Stimulated activated naive CD4-positive, alpha-beta T cell treated with Interleukin-2 at 50 U/mL for 16 hours (primary cell): Measurements from ENCODE around the gene ILRUN.
"Not testable (repeated sequence)": the region's sequence is repeated elsewhere in the genome, so short reads cannot be mapped to it uniquely, and the experiment has no call there.

ENCODE experiments used
- DNase-seq: peaks from one replicate; lab custom pipeline; 2025; lab: John Stamatoyannopoulos, UW

Gene ILRUN

GRCh38 chr6:34697544-34697836, 923 bp upstream of the ILRUN start:
- DNase-seq: no peak

DNA sequence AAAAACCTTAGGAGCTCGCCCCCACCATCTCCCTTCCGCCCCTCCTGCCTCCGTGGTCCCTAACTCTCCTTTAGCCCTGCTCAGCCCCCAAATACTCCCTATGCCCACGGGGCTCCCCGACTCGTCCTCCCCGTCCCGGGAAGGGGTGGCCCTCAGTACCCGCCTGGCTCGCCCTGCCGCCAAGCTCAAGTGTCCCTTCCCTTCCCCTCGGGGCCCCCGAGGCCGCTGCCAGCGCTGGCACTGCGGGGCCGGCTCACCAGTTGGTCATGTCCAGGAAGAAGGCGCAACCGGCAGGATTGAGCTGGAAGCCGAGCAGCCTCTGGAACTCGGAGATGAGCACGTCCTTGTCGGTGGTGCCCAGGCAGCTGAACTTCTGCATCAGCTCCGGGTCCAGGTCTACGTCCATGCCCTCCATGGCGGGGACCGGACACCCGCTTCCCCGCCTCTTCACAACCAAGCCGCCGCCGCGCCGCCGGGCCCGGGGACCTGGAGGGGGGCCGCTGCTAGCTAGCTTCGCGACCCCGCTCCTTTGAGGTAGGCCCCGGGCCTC, 303 bp downstream of the ILRUN start:
- DNase-seq: no peak

DNA sequence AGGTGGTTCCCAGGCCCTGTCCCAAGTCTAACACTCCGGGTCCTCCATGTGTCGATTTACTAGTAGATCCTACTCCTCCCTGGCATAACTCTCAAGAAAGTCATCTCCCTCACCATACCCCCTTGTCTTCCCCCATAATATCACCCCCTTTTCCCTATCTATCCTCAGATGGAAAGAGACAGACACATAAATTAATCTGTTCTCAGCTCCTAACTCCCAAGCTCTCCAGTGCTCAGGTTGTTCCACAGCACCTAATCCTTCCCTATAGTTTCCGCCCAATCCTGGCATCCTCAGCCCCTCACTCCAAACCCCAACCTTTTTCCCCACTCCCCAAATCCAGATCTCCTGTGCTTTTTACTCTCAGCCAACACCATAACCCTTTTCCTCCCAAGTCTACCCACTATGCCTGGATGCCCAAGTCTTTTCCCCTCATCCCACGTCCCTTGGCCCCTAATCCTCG, 808 bp downstream of the ILRUN start:
- no peak for DNase-seq

DNA sequence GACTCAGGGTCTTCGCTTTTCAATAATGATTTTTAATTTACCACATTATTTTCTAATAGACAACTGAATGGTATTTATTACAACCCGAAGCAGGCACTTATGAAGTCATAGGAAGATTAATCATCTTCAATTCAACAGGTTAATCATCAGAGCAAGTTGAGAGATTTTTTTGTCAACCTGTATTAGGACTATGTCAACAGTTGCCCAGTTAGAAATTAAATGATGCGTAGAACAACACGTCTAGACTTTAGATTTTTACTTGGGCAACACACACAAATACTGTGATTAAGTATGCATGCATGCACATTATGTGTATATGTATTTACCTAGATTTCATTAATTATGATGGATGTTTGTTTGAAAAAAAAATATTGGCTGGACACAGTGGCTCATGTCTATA, 4.3 kb downstream of the ILRUN start:
- no peak for DNase-seq

DNA sequence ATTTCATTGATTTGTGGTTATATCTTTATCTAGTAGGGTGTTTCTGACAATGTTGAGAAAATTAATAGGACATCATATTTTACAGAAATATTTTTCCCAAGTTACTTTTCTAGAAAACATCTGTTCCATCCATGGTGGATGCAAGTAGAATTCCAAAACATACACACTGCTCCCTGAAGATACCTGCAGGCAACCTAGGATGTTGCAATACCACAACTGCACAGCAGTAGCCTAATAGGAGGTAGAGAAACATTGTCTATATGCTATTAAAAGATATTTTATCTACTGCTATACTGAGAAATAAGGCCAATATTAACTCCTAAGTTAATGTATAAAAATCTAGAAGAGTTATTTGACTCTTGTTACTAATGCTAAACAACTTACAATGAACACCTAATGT, 6.8 kb downstream of the ILRUN start:
- no peak for DNase-seq

GRCh38 chr6:34688956-34689355, 7.6 kb downstream of the ILRUN start:
- no peak for DNase-seq

- DNase-seq: no peak
These were observed 11.6 kb downstream of the ILRUN start for GRCh38 chr6:34684919-34685318.

- no peak for DNase-seq
These were observed 12.2 kb downstream of the ILRUN start for GRCh38 chr6:34684364-34684763.

GRCh38 chr6:34680802-34681515, 15.6 kb downstream of the ILRUN start:
- DNase-seq: no peak

- DNase-seq: not testable (repeated sequence)
These were observed 16.3 kb downstream of the ILRUN start for GRCh38 chr6:34680313-34680712.

DNA sequence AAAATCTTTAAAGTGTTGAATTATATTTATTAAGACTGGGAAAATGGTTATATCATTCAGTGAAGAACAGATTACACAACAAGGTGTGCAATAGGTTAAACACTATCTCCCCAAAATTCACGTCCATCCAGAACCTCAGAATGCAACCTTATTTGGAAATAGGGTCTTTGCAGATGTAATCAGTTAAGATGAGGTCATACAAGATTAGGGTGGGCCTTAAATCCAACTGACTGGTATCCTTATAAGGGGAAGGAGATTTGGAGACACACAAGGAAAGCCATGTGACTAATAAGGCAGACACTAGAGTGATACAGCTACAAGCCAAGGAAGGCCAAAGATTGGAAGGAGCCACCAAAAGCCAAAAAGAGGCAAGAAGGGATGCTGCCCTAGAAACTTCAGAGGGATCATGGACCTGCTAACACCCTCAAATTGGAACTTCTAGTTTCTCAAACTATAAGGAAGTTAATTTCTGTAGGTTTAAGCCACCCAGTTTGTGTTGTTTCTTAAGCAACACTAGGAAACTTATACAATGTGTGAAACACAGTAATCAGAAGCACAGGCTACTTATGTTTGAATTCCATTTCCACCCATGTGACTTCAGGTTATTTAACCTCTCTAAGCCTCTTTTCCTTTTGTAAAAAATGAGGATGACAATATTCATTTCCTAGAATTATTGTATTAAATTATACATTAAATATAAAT, 16.9 kb downstream of the ILRUN start:
- DNase-seq: no peak

- DNase-seq: no peak
These were observed 20.4 kb downstream of the ILRUN start for GRCh38 chr6:34676140-34676539.

DNA sequence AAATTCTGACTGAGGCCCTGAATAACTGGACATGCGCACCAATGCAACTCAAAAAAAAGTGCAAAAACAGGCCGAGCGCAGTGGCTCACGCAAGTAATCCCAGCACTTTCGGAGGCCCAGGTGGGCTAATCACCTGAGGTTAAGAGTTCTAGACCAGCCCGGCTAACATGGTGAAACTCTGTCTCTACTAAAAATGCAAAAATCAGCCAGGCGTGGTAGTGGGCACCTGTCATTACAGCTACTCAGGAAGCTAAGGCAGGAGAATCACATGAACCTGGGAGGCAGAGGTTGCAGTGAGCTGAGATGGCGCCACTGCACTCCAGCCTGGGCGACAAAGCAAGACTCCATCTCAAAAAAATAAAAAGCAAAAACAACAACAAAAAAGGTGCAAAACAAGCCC, 21.6 kb downstream of the ILRUN start:
- not testable (repeated sequence) for DNase-seq

DNA sequence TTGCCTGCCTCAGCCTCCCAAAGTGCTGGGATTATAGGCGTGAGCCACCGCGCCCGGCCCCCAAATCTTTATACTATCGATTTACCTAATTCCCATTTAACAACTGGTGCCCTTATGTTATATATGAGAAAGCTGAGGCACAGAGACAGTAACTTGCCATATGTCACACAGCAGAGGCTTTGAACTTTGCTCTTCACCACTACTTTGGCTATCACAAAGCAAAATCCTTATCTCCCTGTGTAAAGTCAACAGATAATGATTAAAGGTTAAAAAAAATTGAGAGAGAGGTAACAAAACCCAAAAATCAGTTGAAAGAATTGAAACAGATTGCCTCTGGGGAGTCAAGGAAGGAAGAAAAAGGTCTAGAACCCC, 22.3 kb downstream of the ILRUN start:
- no peak for DNase-seq

DNA sequence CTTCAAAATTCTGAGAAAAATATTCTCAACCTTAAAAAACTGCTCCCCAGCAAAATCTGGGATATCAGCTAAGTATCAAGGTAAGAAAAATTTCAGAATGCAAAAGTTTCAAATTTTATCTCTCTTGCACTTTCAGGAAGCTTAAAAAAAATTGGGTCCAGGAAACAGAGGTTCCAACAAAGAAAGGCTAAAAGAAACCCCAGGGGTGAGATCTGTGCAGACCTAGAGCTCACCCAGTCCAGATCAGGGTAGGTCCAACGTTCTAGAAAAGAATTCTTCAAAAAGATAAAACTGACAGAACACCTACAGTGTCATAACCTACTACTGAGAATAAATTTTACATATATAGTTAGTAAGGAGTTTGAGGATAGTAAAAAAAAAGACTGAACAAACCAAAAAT, 23.5 kb downstream of the ILRUN start:
- no peak for DNase-seq

- no peak for DNase-seq
These were observed 23.9 kb downstream of the ILRUN start for GRCh38 chr6:34672657-34673043.

GRCh38 chr6:34671801-34672656, 24.5 kb downstream of the ILRUN start:
- peak; percentile 75 for DNase-seq

GRCh38 chr6:34671367-34671766, 25.2 kb downstream of the ILRUN start:
- DNase-seq: no peak

- not testable (repeated sequence) for DNase-seq
These were observed 27.8 kb downstream of the ILRUN start for GRCh38 chr6:34668799-34669198.

GRCh38 chr6:34667481-34668238, 28.9 kb downstream of the ILRUN start:
- no peak for DNase-seq

- no peak for DNase-seq
These were observed 31.5 kb downstream of the ILRUN start for GRCh38 chr6:34665019-34665418.
